Astrocyte (in vitro differentiated cells and primary cell): ENCODE results near the gene KCNAB1.

Experiments used
- EZH2 ChIP-seq: IDR thresholded peaks from 2 replicates; pipeline ENCODE4 v1.6.1; 2012; ENCODE audit warnings: mild to moderate bottlenecking, low read length, inconsistent platforms; ENCODE audit not compliant: insufficient read depth
- TF ChIP-seq, protein P1 (sequence below): IDR thresholded peaks from 2 replicates; pipeline ENCODE4 v1.5.1; 2011; ENCODE audit warnings: low read depth, mild to moderate bottlenecking, inconsistent platforms, low read length, moderate library complexity; ENCODE audit not compliant: insufficient read depth

GRCh38 chr3:156184156-156184555 lies 63.8 kb downstream of the KCNAB1 start:
- TF ChIP-seq, protein P1, sequence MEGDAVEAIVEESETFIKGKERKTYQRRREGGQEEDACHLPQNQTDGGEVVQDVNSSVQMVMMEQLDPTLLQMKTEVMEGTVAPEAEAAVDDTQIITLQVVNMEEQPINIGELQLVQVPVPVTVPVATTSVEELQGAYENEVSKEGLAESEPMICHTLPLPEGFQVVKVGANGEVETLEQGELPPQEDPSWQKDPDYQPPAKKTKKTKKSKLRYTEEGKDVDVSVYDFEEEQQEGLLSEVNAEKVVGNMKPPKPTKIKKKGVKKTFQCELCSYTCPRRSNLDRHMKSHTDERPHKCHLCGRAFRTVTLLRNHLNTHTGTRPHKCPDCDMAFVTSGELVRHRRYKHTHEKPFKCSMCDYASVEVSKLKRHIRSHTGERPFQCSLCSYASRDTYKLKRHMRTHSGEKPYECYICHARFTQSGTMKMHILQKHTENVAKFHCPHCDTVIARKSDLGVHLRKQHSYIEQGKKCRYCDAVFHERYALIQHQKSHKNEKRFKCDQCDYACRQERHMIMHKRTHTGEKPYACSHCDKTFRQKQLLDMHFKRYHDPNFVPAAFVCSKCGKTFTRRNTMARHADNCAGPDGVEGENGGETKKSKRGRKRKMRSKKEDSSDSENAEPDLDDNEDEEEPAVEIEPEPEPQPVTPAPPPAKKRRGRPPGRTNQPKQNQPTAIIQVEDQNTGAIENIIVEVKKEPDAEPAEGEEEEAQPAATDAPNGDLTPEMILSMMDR = no peak
- no peak for TF ChIP-seq EZH2
